Left renal pelvis (tissue), 4 donors: ENCODE measurements around the gene TMC6. TPM values are rescaled to one million over a fixed set of nuclear protein-coding genes. Genes with fewer than 3 reads are reported as not detected.
A peak's percentile ranks its signal among the peaks of the same experiment; 100 is the strongest.
"Not testable (repeated sequence)": the region's sequence is repeated elsewhere in the genome, so short reads cannot be mapped to it uniquely, and the experiment has no call there.

Experiments used
- DNase-seq, 4 donors: peaks; one replicate each; pipeline ENCODE4 v3.0.0-alpha.2; 2013; ENCODE audit warnings: low read depth in 4 of 4, low spot score in 3 of 4
- polyA plus RNA-seq, 4 donors: library from polyadenylated mRNA; unstranded; fragments of 120-200 nt; gene quantifications; one replicate each; pipeline ENCODE4 v1.2.1, GENCODE V29; 2013; ENCODE audit not compliant: insufficient read length in 4 of 4

The TMC6 gene
- polyA plus RNA-seq, 4 donors: 9.2 to 35.1 (median 27.3) TPM

DNA sequence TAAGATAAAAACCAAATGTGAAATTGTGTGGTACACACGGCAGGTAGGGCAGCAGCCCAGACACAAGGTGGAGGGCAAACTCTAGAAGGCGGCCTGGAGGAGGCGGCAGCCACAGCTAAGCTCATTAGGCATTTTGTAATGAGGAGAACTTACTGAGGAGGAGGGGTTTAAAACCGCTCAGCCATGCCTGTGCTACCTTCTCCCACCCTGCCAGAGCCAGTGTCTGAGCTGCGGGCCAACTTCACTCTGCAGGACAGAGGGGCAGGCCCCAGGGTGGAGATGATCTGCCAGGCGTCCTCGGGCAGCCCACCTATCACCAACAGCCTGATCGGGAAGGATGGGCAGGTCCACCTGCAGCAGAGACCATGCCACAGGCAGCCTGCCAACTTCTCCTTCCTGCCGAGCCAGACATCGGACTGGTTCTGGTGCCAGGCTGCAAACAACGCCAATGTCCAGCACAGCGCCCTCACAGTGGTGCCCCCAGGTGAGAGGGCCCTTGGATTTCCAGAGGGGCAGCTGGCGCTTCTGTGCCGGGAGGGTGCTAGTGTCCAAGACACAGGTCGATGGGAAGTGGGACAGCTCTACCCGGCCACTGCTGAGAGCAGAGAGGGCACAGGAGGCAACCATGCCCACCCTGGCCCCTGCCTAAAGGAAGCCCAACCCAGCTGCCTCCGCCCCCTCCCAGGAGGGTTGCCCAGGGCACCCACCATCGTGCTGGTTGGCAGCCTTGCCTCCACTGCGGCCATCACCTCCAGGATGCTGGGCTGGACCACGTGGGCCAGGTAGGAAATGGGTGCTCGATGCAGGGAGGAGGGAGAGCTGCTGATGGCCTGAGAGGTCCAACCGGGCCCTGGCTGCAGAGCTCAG, 35.6 kb upstream of the TMC6 start:
- DNase-seq: no peak

DNA sequence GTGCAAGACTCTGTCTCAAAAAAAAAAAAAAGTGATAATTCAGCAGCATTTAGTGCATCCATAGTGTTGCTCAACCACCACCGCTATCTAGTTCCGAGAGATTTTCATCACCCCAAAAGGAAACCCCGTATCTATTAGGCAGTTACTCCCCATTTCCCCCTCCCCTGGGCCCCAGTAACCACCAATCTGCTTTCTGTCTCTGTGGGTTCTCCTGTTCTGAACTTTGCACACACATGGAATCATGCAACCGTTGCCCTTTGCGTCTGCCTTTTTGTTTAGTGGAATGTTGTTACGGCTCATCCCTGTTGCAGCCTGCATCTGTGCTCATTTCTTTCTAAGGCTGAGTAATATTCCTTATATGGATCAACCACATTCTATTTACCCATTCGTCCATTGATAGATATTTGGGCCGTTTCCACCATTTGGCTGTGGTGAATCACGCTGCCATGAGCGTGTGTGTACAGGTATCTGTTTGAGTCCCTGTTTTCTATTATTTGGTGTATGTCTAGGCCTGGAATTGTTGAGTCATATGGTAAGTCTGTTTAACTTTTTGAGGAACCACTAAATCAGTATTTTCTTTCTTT, 31.1 kb upstream of the TMC6 start:
- no peak for DNase-seq

GRCh38 chr17:78154903-78155811, 26.6 kb upstream of the TMC6 start:
- DNase-seq: no peak

DNA sequence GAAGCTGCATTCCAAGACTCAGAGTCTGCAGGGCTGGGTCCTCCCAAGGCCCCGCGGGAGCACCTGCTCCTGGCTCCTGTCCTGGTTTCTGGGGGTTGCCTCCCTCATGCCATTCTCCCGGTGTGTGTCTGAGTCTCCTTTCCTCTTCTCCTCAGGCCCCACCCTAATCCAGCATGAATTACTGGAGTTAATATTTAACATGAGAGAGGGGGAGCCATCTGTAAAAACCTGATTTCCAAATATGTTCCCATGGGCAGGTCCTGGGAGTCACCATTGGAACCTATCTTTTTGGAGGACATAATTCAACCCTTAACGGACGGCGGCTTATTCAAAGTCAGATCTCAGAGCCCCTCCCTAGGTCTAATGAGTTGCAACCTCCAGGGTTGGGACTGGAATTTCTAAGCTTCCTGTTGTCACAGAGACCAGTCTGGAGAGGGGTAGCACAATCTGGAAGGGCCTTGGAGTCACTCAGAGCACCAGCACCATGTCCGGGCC, 23.0 kb upstream of the TMC6 start:
- no peak for DNase-seq

DNA sequence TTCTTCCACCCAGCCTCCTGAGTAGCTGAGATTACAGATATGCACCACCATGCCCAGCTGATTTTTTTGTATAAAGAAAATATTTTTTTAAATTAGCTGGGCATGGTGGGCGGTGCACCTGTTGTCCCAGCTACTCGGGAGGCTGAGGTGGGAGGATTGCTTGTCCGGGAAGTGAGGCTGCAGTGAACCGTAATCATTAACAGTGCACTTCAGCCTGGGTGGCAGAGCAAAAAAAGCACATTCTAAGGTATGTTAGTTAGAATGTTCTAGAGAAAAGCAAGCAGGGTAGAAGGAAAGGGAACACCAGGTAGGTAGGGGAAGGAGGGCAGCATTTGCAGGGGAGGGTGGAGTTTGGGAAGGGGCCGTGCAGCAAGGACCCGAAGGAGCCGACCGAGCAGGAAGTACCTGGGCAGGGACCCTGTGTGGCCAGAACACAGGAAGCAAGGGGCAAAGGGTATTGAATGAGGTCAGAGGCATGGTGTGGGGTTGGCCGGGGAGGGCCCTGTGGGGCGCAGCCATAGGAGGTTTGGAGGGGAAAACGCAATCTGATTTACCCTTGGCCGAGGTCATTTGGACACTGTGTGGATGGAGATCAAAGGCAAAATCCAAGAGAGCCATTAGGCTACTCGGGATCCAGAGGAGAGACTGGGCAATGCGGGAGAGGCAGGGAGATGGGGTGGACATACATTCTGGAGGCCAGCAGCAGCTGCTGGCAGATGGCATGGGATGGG, 19.9 kb upstream of the TMC6 start:
- DNase-seq: no peak

DNA sequence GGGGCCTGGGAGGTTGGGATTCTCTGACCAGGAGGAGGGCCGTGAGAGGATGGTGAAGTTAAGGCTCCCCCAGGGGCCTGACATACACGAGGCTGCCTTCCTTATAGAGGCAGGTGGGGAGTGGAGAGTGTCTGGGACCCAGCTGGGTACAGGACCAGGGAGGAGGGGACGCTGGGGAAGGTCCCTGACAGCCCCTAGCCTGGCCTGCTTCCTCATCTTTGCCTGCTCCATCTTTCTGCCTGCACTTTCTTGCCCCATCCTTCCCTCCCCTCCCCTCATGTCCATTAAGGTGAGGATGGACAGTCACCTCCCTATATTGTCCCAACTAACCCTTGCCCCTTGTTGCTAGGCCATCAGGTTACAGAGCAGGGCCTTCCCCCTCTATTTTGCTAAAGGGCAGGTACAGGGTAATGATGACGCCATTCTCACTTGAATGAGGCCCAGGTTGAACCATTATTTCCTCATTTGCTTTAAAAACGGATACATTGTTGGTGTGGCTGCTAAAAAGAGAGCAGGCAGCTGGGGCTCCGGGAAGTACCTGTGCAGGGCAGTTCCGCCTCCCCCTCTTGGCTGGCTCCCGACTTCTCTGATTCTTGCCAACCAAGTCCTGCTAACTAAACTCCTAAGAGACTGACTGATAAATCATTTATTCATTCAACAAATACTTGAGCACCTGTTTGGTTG, 18.9 kb upstream of the TMC6 start:
- no peak for DNase-seq

GRCh38 chr17:78146881-78147280, 18.3 kb upstream of the TMC6 start:
- DNase-seq: no peak

- no peak for DNase-seq
Observed at GRCh38 chr17:78146471-78146869, 17.9 kb upstream of the TMC6 start.

- DNase-seq: no peak
Observed at GRCh38 chr17:78144736-78145641, 16.4 kb upstream of the TMC6 start.

- DNase-seq: peak in 1 of 4 donors; percentile 68
Observed at GRCh38 chr17:78144147-78144719, 15.7 kb upstream of the TMC6 start.

- no peak for DNase-seq
Observed at GRCh38 chr17:78143214-78144146, 14.9 kb upstream of the TMC6 start.

DNA sequence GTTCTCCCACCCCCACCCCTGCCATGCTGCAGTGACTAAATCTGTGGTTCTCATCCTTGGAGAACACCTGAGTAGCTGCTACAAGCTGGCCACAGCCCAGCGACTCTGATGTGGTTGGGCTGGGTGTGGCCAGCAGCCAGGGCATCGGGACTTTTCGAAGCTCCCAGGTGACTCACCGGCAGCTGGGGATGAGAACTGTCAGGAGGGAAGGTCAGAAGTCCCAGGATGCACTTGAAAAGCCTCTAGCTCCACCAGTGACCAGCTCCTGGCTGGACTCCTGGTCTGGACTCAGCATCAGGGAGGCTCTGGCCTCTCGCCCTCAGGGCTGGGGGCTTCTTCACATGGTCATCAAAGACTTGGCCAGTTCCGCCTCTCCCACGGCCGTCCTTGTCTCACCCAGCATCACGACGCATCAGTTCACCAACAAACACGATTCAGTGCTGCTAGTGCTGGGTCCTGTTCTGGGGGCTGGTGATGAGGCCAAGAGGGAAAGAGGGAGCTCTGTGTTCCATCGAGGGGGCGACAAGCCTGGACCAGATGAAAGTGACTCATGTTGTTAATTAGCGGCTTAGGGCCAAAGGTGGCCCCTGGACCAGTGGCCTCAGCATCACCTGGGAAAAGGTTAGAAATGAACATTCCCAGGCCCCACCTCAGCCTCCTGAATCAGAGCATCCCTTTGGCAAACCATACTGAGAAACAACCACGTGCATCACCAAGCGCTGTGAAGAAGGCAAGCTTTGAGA, 13.7 kb upstream of the TMC6 start:
- no peak for DNase-seq

- no peak for DNase-seq
Observed at GRCh38 chr17:78141437-78142118, 13.0 kb upstream of the TMC6 start.

DNA sequence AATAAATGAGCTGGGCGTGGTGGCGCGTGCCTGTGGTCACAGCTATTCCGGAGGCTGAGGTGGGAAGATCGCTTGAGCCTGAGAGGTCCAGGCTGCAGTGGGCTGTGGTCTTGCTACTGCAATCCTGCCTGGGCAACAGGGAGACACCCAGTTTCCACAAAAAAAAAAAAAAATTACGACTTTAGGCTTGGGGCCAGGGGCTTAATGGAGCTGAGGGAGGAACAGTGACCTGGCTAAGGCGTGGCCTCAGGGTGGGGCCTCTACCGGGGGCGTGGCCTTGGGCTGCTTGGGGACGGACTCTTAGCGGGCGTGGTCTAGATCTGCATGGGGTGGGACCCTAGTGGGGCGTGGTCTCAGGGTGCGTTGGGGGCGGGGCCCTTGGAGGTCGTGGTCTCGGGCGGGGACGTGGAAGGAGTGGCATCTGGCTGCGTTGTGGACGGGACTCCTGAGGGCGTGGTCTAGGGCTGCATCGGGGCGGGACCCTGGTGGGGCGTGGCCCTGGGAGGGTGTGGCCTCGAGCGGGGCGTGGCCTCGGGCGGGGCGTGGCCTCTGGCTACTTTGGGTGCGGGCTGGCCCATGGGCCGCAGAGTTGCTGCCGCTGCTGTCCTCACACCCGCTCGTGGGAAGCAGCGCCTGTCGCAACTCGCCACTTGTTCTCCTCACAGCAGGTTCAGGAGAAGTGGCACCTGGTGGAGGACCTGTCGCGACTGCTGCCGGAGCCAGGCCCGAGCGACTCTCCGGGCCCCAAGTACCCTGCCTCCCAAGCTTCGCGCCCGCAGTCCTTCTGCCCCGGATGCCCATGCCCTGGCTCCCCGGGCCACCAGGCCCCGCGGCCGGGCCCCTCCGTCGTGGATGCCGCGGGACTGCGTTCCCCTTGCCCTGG, 11.9 kb upstream of the TMC6 start:
- DNase-seq: peak in 1 of 4 donors; percentile 63

DNA sequence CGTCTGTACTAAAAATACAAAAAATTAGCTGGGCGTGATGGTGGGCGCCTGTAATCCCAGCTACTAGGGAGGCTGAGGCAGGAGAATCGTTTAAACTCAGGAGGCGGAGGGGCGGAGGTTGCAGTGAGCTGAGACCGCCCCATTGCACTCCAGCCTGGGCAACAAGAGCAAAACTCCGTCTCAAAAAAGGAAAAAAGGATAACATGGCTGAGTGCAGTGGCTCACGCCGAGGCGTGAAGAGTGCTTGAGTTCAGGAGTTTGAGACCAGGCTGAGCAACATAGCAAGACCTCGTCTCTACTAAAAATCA, 11.3 kb upstream of the TMC6 start:
- not testable (repeated sequence) for DNase-seq
